Heart right ventricle (tissue), 16 donors: Measurements from ENCODE around the gene CEP89. TPM values are rescaled to one million over a fixed set of nuclear protein-coding genes. Genes with fewer than 3 reads are reported as not detected.

Experiments used
- ATAC-seq, 8 donors: fragments of 200-7000 bp; cut with Tn5 transposase; one replicate each; pipeline ENCODE4 v1.9.1; 2020; ENCODE audit warnings: mild to moderate bottlenecking in 8 of 8, moderate library complexity in 8 of 8, moderate number of reproducible peaks in 1 of 8
- DNase-seq, 2 donors: peaks; one replicate each; pipeline ENCODE4 v3.0.0-alpha.2; 2020
- H3K27ac ChIP-seq, 10 donors: fragments of 200-600 bp; sonication (generic) in 2 of 10; one replicate each; pipeline versions ENCODE4 v1.5.0 to v1.8.0; 2020 to 2022; ENCODE audit warnings: mild to moderate bottlenecking in 3 of 10
- H3K27me3 ChIP-seq, 7 donors: fragments of 200-600 bp; one replicate each; pipeline ENCODE4 v1.8.0; 2021 to 2022; ENCODE audit warnings: mild to moderate bottlenecking in 2 of 7
- H3K36me3 ChIP-seq, 9 donors: fragments of 200-600 bp; sonication (generic) in 1 of 9; one replicate each; pipeline versions ENCODE4 v1.5.0 to v1.8.0; 2020 to 2022; ENCODE audit warnings: mild to moderate bottlenecking in 2 of 9
- H3K4me1 ChIP-seq, 9 donors: fragments of 200-600 bp; sonication (generic) in 1 of 9; one replicate each; pipeline versions ENCODE4 v1.5.0 to v1.8.0; 2020 to 2022; ENCODE audit warnings: mild to moderate bottlenecking in 4 of 9
- H3K4me3 ChIP-seq, 10 donors: fragments of 200-600 bp; sonication (generic) in 2 of 10; one replicate each; pipeline versions ENCODE4 v1.5.0 to v1.8.0; 2020 to 2022; ENCODE audit warnings: mild to moderate bottlenecking in 7 of 10, moderate library complexity in 2 of 10
- H3K9me3 ChIP-seq, 11 donors: fragments of 200-600 bp in 10 of 11; sonication (generic) in 2 of 11; one replicate each; pipeline versions ENCODE4 v1.5.0 to v1.8.0; 2013 to 2022; ENCODE audit warnings: mild to moderate bottlenecking in 2 of 11, control low read depth in 1 of 11, moderate library complexity in 1 of 11
- CTCF ChIP-seq, 9 donors: fragments of 200-600 bp; sonication (generic) in 2 of 9; IDR thresholded peaks; one replicate each; pipeline versions ENCODE4 v1.5.0 to v1.8.0; 2021 to 2022; ENCODE audit warnings: antibody characterized with exemption in 9 of 9, mild to moderate bottlenecking in 5 of 9, moderate library complexity in 1 of 9
- WGBS, 2 donors: extraction: QIAGEN DNeasy Blood & Tissue Kit; methylation state at CpG; one replicate each; pipeline ENCODE4 v1.1.7; 2013; ENCODE audit warnings: inconsistent platforms in 1 of 2; 5-methylcytosine and 5-hydroxymethylcytosine counted together
- intact Hi-C, 10 donors: fragments of 100-400 bp; cut with DNase I; formaldehyde crosslinking; loops; one replicate each; pipeline versions ENCODE4 v1.11.1 to v1.14.2; 2022
- polyA plus RNA-seq, 2 donors: library from polyadenylated mRNA; stranded (reverse); fragments of 200-250 nt; gene quantifications; one replicate each; pipeline ENCODE4 v1.2.3, GENCODE V29; 2013
- total RNA-seq, 10 donors: library from RNA; stranded (reverse); fragmentation: NEBNext Ultra II Directional in 3 of 10; extraction: Animal tissue kit (Norgen Biotek cat#: 25700) in 3 of 10; gene quantifications; one replicate each; pipeline versions ENCODE4 v1.2.1 to v1.2.4, GENCODE V29; 2021 to 2023
- donor health status: Arrhythmogenic right ventricular cardiomyopathy.
- donor health status: ischemic (EF 13 %, LVEDD 7.1; RV severe dilation, severe dysfunction).
- donor health status: healthy with polysubstance abuse.
- donor health status: DM: no; HTN: yes; CAD: no.
- donor health status: DM: no; HTN: no; CAD: no.
- donor health status: ischemic (EF 25% LVEDD 6.9; RV normal size, moderate dysfunction).
- donor health status: ischemic (EF 25% LVEDD 5.7; RV mildly dilated, moderate dysfunction).
- donor health status: healthy.
- donor health status: DM: yes; HTN: yes; CAD: no.
- donor health status: Ischemic cardiomyopathy.
- donor health status: ischemic (EF 35%, LVEDD 5.7; RV mildly dilated, moderate dysfunction).
- donor health status: nonischemic (EF 11% LVEDD 7.7; RV severe dilation, severe dysfunction).
- donor health status: DM: yes; HTN: yes; CAD: no.
- donor health status: PGD.
- donor health status: ischemic (EF 29% LVEDD 5.4; RV normal size, mild dysfunction).
- donor health status: nonischemic (EF 23%, LVEDD 6.1; RV moderate dilation, normal function).

Gene CEP89
- total and polyA plus RNA-seq, 12 donors: 7.5 to 13.9 (median 10.0) TPM

DNA sequence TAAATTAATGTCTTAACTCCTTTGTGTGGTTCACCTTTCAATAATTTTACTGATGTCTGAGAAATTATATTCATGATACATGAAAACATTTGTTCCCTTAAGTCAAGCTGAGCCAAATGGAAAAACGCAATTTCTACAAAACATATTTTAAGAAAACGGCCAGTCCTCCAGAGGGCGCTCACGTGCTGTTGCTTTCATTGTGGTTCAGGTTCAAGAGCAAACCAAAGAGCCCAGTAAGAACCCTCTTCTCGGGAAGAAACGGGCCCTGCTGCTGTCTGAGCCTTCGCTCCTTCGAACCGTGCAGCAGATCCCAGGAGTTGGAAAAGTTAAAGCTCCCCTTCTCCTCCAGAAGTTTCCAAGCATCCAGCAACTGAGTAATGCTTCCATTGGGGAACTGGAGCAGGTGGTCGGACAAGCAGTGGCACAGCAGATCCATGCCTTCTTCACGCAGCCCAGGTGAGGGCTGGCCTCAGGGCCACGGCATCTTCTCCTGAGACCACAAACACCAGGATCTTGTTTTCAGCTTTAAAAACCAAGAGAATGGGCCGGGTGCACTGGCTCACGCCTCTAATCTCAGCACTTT is 4.6 kb upstream of the CEP89 start:
- peak; percentile 69 for DNase-seq
- Histone ChIP-seq H3K27ac (no peak overlapping the region), H3K9me3 (no peaks in the 10 kb centered on the region), H3K36me3 (peaks cover 0 to 11% (median 0%) of the 10 kb centered on the region in 9 donors), H3K4me1 (peaks cover 0 to 6% (median 1%) of the 10 kb centered on the region in 9 donors), H3K27me3 (no peaks in the 10 kb centered on the region), H3K4me3 (no peak overlapping the region)
- WGBS, 2 donors: 47 to 49% methylated on average over 14 of the region's 14 CpGs
- peak; percentile 20 to 77 (median 69) for TF ChIP-seq CTCF (IDR thresholded peaks at IDR 0.05)
- intact Hi-C loops: loop anchor here in 6 of 10 donors (5.0 to 10.0 kb wide), 4 partner anchors 108 to 151 kb away; partner anchors contain the start of gene GPATCH1 (in 3 of the 6)
- ATAC-seq: no peak

GRCh38 chr19:32971012-32971595 is 654 bp downstream of the CEP89 start:
- peaks cover 0 to 20% (median 0%) of the 10 kb centered on the region in 9 donors for H3K36me3 ChIP-seq
- peak overlapping the region; percentile 57 to 85 (median 74) for H3K4me3 ChIP-seq
- TF ChIP-seq CTCF (IDR thresholded peaks at IDR 0.05): no peak
- no peak for ATAC-seq
- intact Hi-C loops: loop anchor here in 5 of 10 donors (5.0 to 10.0 kb wide), 4 partner anchors 114 to 206 kb away; partner anchors contain the start of gene GPATCH1 (in 3 of the 5)
- no peaks in the 10 kb centered on the region for H3K9me3 ChIP-seq
- WGBS, 2 donors: 22 to 23% methylated on average over 21 of the region's 21 CpGs
- peak overlapping the region in 4 of 10 donors; percentile 24 to 72 (median 62) for H3K27ac ChIP-seq
- no peaks in the 10 kb centered on the region for H3K27me3 ChIP-seq
- peaks cover 0 to 23% (median 14%) of the 10 kb centered on the region in 9 donors for H3K4me1 ChIP-seq
- DNase-seq: no peak

- TF ChIP-seq CTCF (IDR thresholded peaks at IDR 0.05): no peak
- Histone ChIP-seq H3K36me3 (peaks cover 0 to 36% (median 5%) of the 10 kb centered on the region in 9 donors), H3K27me3 (no peaks in the 10 kb centered on the region), H3K4me3 (no peak overlapping the region), H3K9me3 (no peaks in the 10 kb centered on the region), H3K4me1 (peaks cover 0 to 23% (median 14%) of the 10 kb centered on the region in 9 donors), H3K27ac (no peak overlapping the region)
- intact Hi-C loops: no loop called here
- DNase-seq (no peak), ATAC-seq (no peak)
- 91 to 93% methylated on average over 10 of the region's 10 CpGs for WGBS, 2 donors
Measured at GRCh38 chr19:32969549-32969948, 2.2 kb downstream of the CEP89 start.

DNA sequence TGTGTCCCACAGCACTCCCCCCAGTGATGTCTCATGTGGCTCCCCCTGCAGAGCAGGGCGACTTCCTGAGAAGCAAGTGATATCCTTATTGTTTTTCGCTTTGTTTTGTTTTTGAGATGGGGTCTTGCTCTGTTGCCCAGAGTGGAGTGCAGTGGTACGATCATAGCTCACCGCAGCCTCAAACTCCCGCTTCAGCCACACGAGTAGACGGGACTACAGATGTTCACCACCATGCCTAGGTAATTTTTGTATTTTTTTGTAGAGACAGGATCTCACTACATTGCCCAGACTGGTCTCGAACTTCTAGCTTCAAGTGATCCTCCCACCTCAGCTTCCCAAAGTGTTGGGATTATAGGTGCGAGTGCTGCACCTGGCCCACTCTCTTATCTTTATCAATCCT is 5.0 kb downstream of the CEP89 start:
- WGBS, 2 donors: 96 to 97% methylated on average over 9 of the region's 9 CpGs
- ATAC-seq (no peak), DNase-seq (no peak)
- TF ChIP-seq CTCF (IDR thresholded peaks at IDR 0.05): no peak
- H3K4me3 ChIP-seq: no peak overlapping the region
- H3K4me1 ChIP-seq: peaks cover 0 to 18% (median 13%) of the 10 kb centered on the region in 9 donors
- peaks cover 0 to 59% (median 8%) of the 10 kb centered on the region in 9 donors for H3K36me3 ChIP-seq
- H3K27me3 ChIP-seq: no peaks in the 10 kb centered on the region
- intact Hi-C loops: no loop called here
- H3K9me3 ChIP-seq: no peaks in the 10 kb centered on the region
- H3K27ac ChIP-seq: no peak overlapping the region
